RWPE2 (cell line): ENCODE results near the gene PCSK5.

Source experiments
- ATAC-seq: fragments of 200-7000 bp; cut with Tn5 transposase; 3 replicates; pipeline ENCODE4 v1.9.1; 2021; ENCODE audit warnings: low read depth
- DNase-seq: peaks from one replicate; pipeline ENCODE4 v3.0.0-alpha.2; 2020; ENCODE audit warnings: low spot score
- H3K27ac ChIP-seq: fragments of 450-650 bp; 2 replicates; pipeline ENCODE4 v1.5.1; 2017; ENCODE audit warnings: mild to moderate bottlenecking; ENCODE audit not compliant: poor library complexity, severe bottlenecking
- H3K27me3 ChIP-seq: fragments of 250-450 bp; sonication (Bioruptor Pico); 2 replicates; pipeline ENCODE4 v1.5.1; 2021; ENCODE audit warnings: mild to moderate bottlenecking, moderate library complexity; ENCODE audit not compliant: insufficient read depth, poor library complexity, severe bottlenecking
- H3K36me3 ChIP-seq: fragments of 250-450 bp; sonication (Bioruptor Pico); 2 replicates; pipeline ENCODE4 v1.5.1; 2020; ENCODE audit warnings: low read depth, mild to moderate bottlenecking, moderate library complexity
- H3K4me1 ChIP-seq: fragments of 250-450 bp; sonication (Bioruptor Pico); 2 replicates; pipeline ENCODE4 v1.5.1; 2021; ENCODE audit warnings: mild to moderate bottlenecking, moderate library complexity; ENCODE audit not compliant: insufficient read depth, poor library complexity, severe bottlenecking
- H3K4me3 ChIP-seq: fragments of 250-450 bp; sonication (Bioruptor Pico); 2 replicates; pipeline ENCODE4 v1.5.1; 2021; ENCODE audit warnings: mild to moderate bottlenecking, moderate library complexity; ENCODE audit not compliant: severe bottlenecking
- H3K9me3 ChIP-seq: fragments of 250-450 bp; sonication (Bioruptor Pico); 2 replicates; pipeline ENCODE4 v1.5.1; 2021; ENCODE audit warnings: mild to moderate bottlenecking, moderate library complexity; ENCODE audit not compliant: severe bottlenecking
- TF ChIP-seq, protein P1 (sequence below): fragments of 450-650 bp; IDR thresholded peaks from one replicate; pipeline ENCODE4 v1.5.1; 2017; ENCODE audit warnings: mild to moderate bottlenecking, moderate library complexity; ENCODE audit not compliant: poor library complexity, severe bottlenecking

Gene PCSK5

DNA sequence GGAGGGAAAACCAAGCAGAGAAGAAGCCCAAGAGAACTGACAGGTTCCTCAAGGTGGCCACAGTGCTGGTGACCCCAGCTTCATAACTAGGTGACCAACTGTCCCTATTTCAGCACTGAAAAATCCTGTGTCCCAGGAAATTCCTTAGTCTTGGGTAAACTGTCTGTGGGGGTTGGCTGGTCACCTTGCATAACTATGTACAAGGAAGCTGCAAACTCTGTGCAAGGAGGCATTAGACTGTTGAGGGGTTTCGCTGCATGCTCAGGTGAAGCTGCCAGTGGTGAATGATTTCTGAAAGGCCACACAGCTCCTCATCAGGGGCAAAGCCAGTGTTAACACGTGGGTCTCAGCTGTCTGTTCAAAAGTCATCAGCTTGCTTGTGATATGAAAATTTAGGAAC, 36.9 kb downstream of the PCSK5 start:
- no peaks in the 10 kb centered on the region for H3K9me3 ChIP-seq
- TF ChIP-seq, protein P1, sequence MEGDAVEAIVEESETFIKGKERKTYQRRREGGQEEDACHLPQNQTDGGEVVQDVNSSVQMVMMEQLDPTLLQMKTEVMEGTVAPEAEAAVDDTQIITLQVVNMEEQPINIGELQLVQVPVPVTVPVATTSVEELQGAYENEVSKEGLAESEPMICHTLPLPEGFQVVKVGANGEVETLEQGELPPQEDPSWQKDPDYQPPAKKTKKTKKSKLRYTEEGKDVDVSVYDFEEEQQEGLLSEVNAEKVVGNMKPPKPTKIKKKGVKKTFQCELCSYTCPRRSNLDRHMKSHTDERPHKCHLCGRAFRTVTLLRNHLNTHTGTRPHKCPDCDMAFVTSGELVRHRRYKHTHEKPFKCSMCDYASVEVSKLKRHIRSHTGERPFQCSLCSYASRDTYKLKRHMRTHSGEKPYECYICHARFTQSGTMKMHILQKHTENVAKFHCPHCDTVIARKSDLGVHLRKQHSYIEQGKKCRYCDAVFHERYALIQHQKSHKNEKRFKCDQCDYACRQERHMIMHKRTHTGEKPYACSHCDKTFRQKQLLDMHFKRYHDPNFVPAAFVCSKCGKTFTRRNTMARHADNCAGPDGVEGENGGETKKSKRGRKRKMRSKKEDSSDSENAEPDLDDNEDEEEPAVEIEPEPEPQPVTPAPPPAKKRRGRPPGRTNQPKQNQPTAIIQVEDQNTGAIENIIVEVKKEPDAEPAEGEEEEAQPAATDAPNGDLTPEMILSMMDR, result no peak
- DNase-seq, result no peak
- no peak overlapping the region for H3K4me3 ChIP-seq
- H3K36me3 ChIP-seq, result no peaks in the 10 kb centered on the region
- no peak for ATAC-seq
- H3K27ac ChIP-seq, result no peak overlapping the region
- H3K4me1 ChIP-seq, result no peaks in the 10 kb centered on the region
- H3K27me3 ChIP-seq, result peaks cover 5% of the 10 kb centered on the region

DNA sequence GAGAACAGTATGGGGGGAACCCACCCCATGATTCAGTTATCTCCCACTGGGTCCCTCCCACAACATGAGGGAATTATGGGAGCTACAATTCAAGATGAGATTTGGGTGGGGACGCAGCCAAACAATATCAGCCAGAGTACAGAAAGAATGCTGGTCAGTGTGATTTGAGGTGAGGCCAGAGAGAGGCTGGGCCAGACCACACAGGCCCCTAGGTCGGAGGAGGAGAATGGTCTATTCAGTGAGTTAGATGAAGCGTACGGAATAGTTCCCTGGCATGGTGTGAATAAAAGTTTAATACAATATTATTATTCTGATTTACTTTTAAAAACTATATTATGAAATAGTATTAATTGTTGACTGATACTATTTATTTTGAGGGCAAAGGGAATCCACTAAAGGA, 39.7 kb downstream of the PCSK5 start:
- Histone ChIP-seq H3K4me1 (no peaks in the 10 kb centered on the region), H3K36me3 (no peaks in the 10 kb centered on the region), H3K27me3 (no peaks in the 10 kb centered on the region), H3K27ac (no peak overlapping the region), H3K9me3 (no peaks in the 10 kb centered on the region), H3K4me3 (no peak overlapping the region)
- ATAC-seq (no peak), DNase-seq (no peak)
- TF ChIP-seq, protein P1, result no peak

DNA sequence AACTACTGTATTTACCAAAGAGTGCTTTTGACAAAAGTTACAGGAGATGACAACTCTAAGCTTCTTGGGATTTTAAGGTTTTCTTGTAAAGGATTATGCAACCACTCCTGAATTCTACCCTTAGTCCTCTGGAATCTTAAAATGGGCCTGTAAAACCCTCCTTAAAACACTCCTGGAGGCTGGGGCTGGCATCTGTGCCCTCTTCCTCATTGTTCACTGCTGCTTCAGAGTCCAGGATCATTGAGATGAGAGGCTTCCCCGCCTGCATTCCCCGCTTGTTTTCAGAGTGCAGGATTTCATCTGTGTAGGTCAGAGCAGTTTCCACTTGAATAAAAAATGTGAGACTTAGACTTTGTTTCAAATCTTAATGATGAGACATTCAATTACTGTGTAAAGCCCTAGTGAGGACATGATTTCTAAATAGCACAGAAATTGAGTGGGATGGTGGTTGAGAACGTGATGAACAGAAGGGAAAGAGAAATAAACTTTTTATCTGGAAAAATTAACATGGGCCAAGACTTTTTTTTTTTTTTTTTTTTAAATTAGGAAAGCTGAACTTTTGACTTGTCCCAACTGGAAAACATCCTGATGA, 40.4 kb downstream of the PCSK5 start:
- Histone ChIP-seq H3K27ac (no peak overlapping the region), H3K9me3 (no peaks in the 10 kb centered on the region), H3K4me1 (no peaks in the 10 kb centered on the region), H3K27me3 (no peaks in the 10 kb centered on the region), H3K36me3 (no peaks in the 10 kb centered on the region), H3K4me3 (no peak overlapping the region)
- DNase-seq (no peak), ATAC-seq (no peak)
- TF ChIP-seq, protein P1, result no peak

DNA sequence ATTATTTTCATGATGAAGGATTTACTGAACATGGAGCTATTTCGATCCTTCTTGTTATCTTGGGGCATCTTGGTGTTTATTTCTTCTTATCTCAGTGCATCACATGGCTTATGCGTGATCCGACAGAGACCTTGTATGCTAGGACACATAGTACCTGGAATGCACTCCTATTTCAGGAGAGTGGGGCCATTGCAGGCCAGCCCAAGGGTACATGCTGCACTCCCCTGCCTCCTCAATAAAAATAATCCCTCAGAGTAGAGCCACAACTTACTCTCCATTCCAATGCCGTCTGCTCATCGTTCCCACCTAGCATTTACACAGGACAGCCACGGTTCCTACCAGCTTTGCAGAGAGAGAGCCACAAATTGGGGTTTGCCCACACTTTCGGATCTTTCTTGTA, 43.5 kb downstream of the PCSK5 start:
- H3K27ac ChIP-seq, result no peak overlapping the region
- no peak for ATAC-seq
- H3K9me3 ChIP-seq, result no peaks in the 10 kb centered on the region

DNA sequence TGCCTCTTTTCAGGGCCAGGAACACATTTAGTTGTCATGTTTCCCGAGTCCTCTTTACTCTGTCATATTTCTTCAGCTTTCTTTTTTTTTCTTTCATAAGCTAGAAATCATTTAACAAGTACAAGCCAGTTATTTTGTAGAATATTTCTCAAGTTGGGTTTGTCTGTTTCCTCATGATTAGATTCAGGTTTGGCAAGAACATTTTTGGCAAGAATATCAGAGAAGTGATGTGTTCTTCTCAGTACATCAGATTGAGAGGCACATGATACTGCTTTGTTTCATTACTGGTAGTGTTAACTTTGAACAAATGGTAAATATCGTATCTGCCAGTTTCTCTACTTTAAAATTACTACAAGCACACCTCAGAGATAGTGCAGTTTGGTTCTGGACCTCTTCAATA, 45.1 kb downstream of the PCSK5 start:
- TF ChIP-seq, protein P1, result no peak
- no peak overlapping the region for H3K27ac ChIP-seq
- no peak for ATAC-seq

More for the DNA sequence above, 43.5 kb downstream of the PCSK5 start:
- DNase-seq, result no peak
- H3K4me1 ChIP-seq, result no peaks in the 10 kb centered on the region
- no peak overlapping the region for H3K4me3 ChIP-seq
- TF ChIP-seq, protein P1, result no peak
- no peaks in the 10 kb centered on the region for H3K27me3 ChIP-seq
- H3K36me3 ChIP-seq, result no peaks in the 10 kb centered on the region

More for the DNA sequence above, 45.1 kb downstream of the PCSK5 start:
- no peak overlapping the region for H3K4me3 ChIP-seq
- no peaks in the 10 kb centered on the region for H3K9me3 ChIP-seq
- no peak for DNase-seq
- H3K36me3 ChIP-seq, result no peaks in the 10 kb centered on the region
- H3K4me1 ChIP-seq, result no peaks in the 10 kb centered on the region
- no peaks in the 10 kb centered on the region for H3K27me3 ChIP-seq
